Neural crest cell (in vitro differentiated cells): ENCODE data around the gene CYCS. TPM values are rescaled to one million over a fixed set of nuclear protein-coding genes. Genes with fewer than 3 reads are reported as not detected.

Experiments used
- DNase-seq: peaks from one replicate; pipeline ENCODE4 v3.0.0; 2021; ENCODE audit warnings: low read depth, mixed read lengths, low spot score
- H3K27ac Mint-ChIP-seq: one replicate; pipeline ENCODE4 v1.8.0; 2021; ENCODE audit warnings: mild to moderate bottlenecking, mixed read lengths; ENCODE audit not compliant: unreplicated experiment
- H3K27me3 Mint-ChIP-seq: 2 replicates; pipeline ENCODE4 v1.8.0; 2021; ENCODE audit warnings: low read depth, mild to moderate bottlenecking, mixed read lengths
- H3K36me3 Mint-ChIP-seq: 2 replicates; pipeline ENCODE4 v1.8.0; 2021; ENCODE audit warnings: low read depth, mild to moderate bottlenecking, mixed read lengths
- H3K4me1 Mint-ChIP-seq: 2 replicates; pipeline ENCODE4 v1.8.0; 2021; ENCODE audit warnings: mixed read lengths
- H3K4me3 Mint-ChIP-seq: one replicate; pipeline ENCODE4 v1.8.0; 2021; ENCODE audit warnings: mild to moderate bottlenecking, mixed read lengths
- H3K9me3 Mint-ChIP-seq: 2 replicates; pipeline ENCODE4 v1.8.0; 2021; ENCODE audit warnings: mixed read lengths
- CTCF ChIP-seq: fragments of 200-600 bp; sonication (generic); conservative IDR thresholded peaks from 2 replicates; pipeline ENCODE4 v1.5.0; 2021; ENCODE audit warnings: antibody characterized with exemption, mild to moderate bottlenecking
- total RNA-seq: library from RNA; stranded (reverse); gene quantifications from 2 replicates; pipeline ENCODE4 v1.2.1, GENCODE V29; 2021

The CYCS gene
- total RNA-seq, 1 donor from 2014 or later: 113 TPM

- DNase-seq: no peak
- Mint-ChIP-seq H3K36me3 (peaks cover 2% of the 10 kb centered on the region), H3K9me3 (no peaks in the 10 kb centered on the region), H3K27me3 (no peaks in the 10 kb centered on the region), H3K4me1 (no peaks in the 10 kb centered on the region), H3K4me3 (no peak overlapping the region), H3K27ac (no peak overlapping the region)
- TF ChIP-seq CTCF: no peak
Measured at GRCh38 chr7:25149836-25150235, 24.8 kb upstream of the CYCS start.

DNA sequence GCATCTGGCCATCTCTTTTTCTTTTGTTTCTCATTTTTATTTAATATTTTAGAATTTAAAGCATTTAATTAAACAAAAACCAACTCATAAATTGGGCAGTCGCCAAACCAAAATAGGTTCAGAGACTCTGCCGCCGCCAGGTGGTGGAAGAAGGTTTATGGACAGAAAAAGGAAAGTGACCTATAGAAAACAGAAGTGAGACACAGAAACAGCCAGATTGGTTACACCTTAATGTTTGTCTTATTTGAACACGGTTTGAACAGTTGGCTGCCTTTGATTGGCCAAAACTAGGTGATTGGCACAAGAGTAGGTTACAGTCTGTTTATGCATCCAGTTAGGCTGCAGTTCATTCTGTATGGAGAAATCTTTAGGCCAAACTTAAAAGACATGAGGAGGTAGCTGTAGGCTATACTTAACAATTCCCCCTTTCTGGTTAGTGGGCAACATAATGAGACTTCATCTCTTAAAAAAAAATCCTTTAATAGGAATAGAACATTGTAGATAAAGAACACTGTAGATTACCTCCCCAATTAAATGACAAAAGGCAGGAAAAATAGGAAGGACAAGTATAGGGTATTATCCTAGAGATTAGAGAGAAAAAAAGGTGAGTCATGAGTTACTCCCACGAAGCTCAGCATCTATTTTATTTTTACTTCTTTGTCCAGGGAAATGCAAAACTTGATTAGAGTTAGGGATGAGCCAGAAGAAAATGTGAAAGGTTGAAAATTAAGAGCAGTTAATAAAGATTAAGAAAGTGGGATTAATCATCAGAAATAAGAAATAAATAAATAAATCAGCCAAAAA lies 23.9 kb upstream of the CYCS start:
- Mint-ChIP-seq H3K9me3 (no peaks in the 10 kb centered on the region), H3K27ac (no peak overlapping the region), H3K27me3 (no peaks in the 10 kb centered on the region), H3K36me3 (peaks cover 2% of the 10 kb centered on the region), H3K4me1 (no peaks in the 10 kb centered on the region), H3K4me3 (no peak overlapping the region)
- TF ChIP-seq CTCF: no peak
- no peak for DNase-seq

GRCh38 chr7:25143763-25144162 lies 18.7 kb upstream of the CYCS start:
- no peaks in the 10 kb centered on the region for H3K27me3 Mint-ChIP-seq
- H3K27ac Mint-ChIP-seq: no peak overlapping the region
- DNase-seq: no peak
- H3K36me3 Mint-ChIP-seq: no peaks in the 10 kb centered on the region
- H3K9me3 Mint-ChIP-seq: no peaks in the 10 kb centered on the region
- no peak for TF ChIP-seq CTCF
- H3K4me3 Mint-ChIP-seq: no peak overlapping the region
- H3K4me1 Mint-ChIP-seq: no peaks in the 10 kb centered on the region

GRCh38 chr7:25139536-25139935 lies 14.5 kb upstream of the CYCS start:
- Mint-ChIP-seq H3K27me3 (no peaks in the 10 kb centered on the region), H3K27ac (no peak overlapping the region), H3K4me1 (no peaks in the 10 kb centered on the region), H3K36me3 (no peaks in the 10 kb centered on the region), H3K4me3 (no peak overlapping the region), H3K9me3 (no peaks in the 10 kb centered on the region)
- DNase-seq: no peak
- no peak for TF ChIP-seq CTCF

DNA sequence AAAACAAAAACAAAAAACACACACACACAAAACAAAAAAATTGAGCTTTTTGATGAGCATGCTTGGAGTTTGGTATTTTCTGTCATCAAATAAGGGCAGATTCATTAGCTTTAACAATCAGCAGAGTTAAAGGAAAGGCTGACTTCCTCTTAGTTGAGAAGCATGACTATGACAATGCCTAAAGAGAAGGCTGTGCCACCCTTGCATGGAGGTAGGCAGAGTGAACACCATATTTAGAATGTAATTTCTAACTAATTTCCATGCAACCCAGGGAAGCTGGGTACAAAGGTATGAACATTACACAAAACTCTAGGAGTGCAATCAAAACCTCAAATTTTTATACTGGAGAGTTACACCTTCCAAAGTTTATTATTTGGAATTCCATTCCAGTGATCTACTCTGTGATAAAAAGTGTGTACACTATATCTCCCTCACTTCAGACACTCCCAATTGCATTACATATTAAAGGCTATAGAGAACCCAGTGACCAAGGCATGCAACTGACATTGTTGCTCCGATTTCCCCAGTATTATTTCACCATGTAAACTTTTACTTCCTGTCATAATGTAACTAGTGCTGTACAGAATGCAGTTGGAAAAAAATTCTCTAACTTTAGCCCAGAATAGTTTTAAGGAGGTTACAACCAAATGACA lies 9.4 kb upstream of the CYCS start:
- H3K36me3 Mint-ChIP-seq: no peaks in the 10 kb centered on the region
- no peaks in the 10 kb centered on the region for H3K27me3 Mint-ChIP-seq
- no peak overlapping the region for H3K27ac Mint-ChIP-seq
- H3K4me3 Mint-ChIP-seq: no peak overlapping the region
- no peaks in the 10 kb centered on the region for H3K9me3 Mint-ChIP-seq
- DNase-seq: no peak
- no peak for TF ChIP-seq CTCF
- no peaks in the 10 kb centered on the region for H3K4me1 Mint-ChIP-seq
